Astrocyte of the spinal cord (primary cell): ENCODE data around the gene ADGRV1.
"Not testable (repeated sequence)": the region's sequence is repeated elsewhere in the genome, so short reads cannot be mapped to it uniquely, and the experiment has no call there.

Source experiments
- DNase-seq: peaks from one replicate; pipeline ENCODE4 v3.0.0; 2011; ENCODE audit warnings: low read depth, low spot score
- H3K4me3 ChIP-seq: 2 replicates; pipeline ENCODE4 v1.5.1; 2011; ENCODE audit warnings: low read depth, mild to moderate bottlenecking, low read length, moderate library complexity
- CTCF ChIP-seq: IDR thresholded peaks from 2 replicates; pipeline ENCODE4 v1.5.1; 2012; ENCODE audit warnings: low read depth, mild to moderate bottlenecking, low read length, inconsistent platforms
- in situ Hi-C: cut with HindIII; loops from 2 replicates; pipeline ENCODE4 v1.10.0; 2017; ENCODE audit warnings: low sequenced_read_pairs

Gene ADGRV1

DNA sequence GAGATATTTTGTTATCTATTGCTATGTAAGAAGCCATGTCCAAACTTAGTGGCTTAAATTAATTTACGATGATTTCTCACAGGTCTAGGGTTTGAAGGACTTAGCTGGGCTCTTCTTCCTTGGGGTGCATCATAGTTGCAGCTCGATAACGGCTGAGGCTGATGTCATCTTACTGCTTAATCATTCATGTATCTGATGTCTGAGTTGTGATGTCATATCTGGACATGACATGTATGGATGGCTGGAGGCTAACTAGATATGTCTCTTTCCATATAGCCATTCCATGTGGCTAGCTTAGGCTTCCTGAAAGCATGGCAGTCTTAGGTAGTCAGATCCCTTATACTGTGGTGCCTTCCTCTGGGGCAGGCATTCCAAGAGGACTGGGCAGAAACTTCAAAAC lies 31.6 kb downstream of the ADGRV1 start:
- DNase-seq, result no peak
- no peak overlapping the region for H3K4me3 ChIP-seq
- in situ Hi-C loops, result no loop called here
- no peak for TF ChIP-seq CTCF

DNA sequence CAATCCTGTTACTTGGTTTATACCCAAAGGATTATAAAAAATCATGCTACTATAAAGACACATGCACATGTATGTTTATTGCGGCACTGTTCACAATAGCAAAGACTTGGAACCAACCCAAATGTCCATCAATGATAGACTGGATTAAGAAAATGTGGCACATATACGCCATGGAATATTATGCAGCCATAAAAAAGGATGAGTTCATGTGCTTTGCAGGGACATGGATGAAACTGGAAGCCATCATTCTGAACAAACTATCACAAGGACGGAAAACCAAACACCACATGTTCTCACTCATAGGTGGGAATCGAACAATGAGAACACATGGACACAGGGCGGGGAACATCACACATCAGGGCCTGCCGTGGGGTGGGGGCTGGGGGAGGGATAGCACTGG lies 34.5 kb downstream of the ADGRV1 start:
- H3K4me3 ChIP-seq, in situ Hi-C loops, DNase-seq: not testable (repeated sequence)

- in situ Hi-C loops, DNase-seq: not testable (repeated sequence)
Observed at GRCh38 chr5:90595766-90596165, 37.2 kb downstream of the ADGRV1 start.

GRCh38 chr5:90598293-90598692 lies 39.7 kb downstream of the ADGRV1 start:
- no peak for TF ChIP-seq CTCF
- in situ Hi-C loops, result no loop called here
- peak; percentile 15 for DNase-seq
- H3K4me3 ChIP-seq, result no peak overlapping the region

More at GRCh38 chr5:90595766-90596165, 37.2 kb downstream of the ADGRV1 start:
- not testable (repeated sequence) for H3K4me3 ChIP-seq

DNA sequence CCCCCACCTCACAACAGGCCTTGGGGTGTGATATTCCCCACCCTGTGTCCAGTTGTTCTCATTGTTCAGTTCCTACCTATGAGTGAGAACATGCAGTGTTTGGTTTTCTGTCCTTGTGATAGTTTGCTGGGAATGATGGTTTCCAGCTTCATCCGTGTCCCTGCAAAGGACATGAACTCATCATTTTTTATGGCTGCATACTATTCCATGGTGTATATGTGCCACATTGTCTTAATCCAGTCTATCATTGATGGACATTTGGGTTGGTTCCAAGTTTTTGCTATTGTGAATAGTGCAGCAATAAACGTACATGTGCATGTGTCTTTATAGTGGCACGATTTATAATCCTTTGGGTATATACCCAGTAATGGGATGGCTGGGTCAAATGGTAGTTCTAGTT lies 41.7 kb downstream of the ADGRV1 start:
- H3K4me3 ChIP-seq, in situ Hi-C loops, DNase-seq: not testable (repeated sequence)

GRCh38 chr5:90601468-90601867 lies 42.9 kb downstream of the ADGRV1 start:
- in situ Hi-C loops, result no loop called here
- no peak for TF ChIP-seq CTCF
- H3K4me3 ChIP-seq, result no peak overlapping the region
- DNase-seq, result no peak

DNA sequence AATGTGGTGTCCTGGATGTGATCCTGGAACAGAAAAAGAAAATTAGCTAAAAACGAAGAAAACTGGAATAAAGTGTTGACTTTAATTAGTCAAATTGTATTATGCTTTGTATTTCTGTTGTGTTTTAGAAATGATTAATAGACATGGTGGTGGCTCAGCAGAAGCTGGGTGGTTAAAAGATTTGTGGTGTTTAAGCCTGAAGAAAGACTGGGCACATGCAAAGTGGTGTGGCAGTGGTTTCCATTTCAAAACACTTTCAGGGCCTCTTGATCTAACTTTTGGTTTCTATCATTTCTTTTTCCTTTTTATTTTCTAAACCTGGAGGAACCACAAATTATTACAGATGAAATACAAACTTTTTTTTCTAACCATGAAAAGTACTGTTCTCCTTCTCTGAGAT lies 44.1 kb downstream of the ADGRV1 start:
- no peak overlapping the region for H3K4me3 ChIP-seq
- TF ChIP-seq CTCF, result no peak
- in situ Hi-C loops, result no loop called here
- no peak for DNase-seq

DNA sequence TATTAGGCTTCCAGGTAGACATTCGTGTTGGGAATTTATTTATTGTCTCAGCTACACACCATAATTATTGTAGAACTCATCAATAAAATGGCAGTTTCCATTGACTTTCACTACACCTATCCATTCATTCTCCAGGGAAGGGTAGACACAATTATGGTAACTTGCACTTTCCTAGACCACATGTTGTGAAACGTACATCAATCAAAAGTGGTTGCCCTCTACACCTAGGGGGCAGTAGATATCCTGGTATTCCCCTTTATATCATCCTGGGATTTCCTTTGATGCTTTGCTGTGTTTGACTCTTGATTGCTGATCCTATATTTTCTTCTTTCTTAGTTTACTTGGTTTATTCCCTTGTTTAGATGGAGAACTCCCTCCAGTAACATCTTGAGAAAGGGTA lies 47.9 kb downstream of the ADGRV1 start:
- peak; percentile 18 for TF ChIP-seq CTCF
- in situ Hi-C loops, result no loop called here
- DNase-seq, result no peak
- H3K4me3 ChIP-seq, result no peak overlapping the region
